ENCODE results near the gene DNM1.
A peak's percentile ranks its signal among the peaks of the same experiment; 100 is the strongest.

Gene DNM1

DNA sequence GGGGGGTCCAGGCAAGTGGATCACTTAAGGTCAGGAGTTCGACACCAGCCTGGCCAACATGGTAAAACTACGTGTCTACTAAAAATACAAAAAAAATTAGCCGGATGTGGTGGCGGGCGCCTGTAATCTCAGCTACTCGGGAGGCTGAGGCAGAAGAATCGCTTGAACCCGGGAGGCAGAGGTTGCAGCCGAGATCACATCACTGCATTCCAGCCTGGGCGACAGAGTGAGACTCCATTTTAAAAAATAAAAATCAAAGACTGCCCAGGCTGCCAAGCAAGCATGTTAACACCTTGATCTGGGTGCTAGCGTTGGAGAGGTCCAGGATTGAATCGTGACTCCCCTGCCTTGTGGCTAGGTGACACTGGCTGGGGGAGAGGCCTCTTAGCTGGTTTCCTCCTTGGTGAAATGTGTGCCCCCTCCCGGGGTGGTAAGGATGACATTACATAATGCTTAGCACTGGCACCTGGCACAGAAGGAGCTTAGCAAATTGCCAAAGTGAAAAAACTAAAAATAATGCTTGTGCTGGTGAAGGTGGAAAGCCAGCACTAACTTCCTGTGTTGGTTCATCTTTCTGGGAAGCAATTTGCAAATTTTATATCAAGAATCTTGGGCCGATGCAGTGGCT lies 9.6 kb upstream of the DNM1 start:
- no peak for TF ChIP-seq CTCF (IDR thresholded peaks at IDR 0.05; ENCODE audit: insufficient read depth, low read depth, low read length, missing control alignments)
- H3K4me3 ChIP-seq (ENCODE audit: low read length): no peak overlapping the region
- DNase-seq (ENCODE audit: low read depth): no peak

DNA sequence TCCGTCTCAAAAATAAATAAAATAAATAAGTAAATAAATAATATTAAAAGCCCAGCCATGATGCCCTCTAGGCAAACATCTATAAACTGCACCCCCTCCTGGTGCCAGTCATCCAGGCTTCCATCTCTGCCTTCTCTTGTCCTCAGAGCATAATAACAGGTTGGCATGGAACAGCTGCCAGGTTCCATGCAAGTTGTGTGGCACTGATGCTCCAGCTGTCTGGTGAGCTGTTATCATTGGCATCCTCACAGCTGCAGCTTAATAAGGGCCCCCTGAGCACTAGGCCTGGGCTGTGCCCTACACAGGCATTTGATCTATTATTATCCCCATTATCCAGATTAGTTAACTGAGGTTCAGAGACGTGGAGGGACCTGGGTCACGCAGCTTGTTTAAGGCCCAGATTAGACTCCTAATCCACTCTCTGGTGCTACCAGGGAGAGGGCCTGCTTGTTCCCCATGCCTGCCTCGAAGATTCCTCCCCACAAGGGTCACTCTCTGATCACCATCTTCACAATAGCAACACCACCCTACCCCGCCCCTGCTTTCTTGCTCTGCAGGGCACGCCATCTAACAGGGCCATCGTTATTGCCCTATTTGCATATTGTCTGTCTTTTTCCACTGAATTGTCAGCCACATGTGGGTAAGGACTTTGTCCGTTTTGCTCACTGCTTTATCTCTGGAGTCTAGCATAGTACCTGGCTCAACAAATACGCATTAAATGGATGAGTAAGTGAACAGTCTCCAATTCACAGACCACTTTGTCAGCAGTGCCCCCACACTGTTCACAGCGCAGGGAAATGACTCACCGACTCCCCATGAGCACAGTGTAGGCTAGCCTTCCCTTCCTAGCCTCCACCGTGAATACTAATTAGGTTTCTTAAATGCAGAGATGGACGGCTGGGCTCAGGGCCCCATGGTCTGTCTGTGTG lies 1.5 kb upstream of the DNM1 start:
- no peak for DNase-seq (ENCODE audit: low read depth)
- TF ChIP-seq CTCF (IDR thresholded peaks at IDR 0.05; ENCODE audit: insufficient read depth, low read depth, low read length, missing control alignments): no peak
- H3K4me3 ChIP-seq (ENCODE audit: low read length): no peak overlapping the region

DNA sequence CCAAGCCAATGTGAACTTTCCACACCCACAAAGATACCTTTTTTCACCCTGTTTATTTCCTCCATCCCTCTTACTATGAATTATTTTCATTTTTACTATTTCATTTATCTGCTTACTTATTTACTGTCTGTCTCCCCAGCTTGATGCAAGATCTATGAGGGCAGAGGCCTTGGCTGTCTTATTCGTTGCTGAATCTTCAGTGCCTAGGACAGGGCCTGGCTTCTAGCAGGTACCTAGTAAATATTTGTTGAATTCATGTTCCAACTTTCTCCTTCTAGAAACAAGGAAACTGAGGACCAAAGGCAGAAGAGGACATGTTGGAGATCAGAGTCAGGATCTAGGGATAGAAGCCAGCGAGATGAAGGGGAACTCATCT lies 543 bp upstream of the DNM1 start:
- H3K4me3 ChIP-seq (ENCODE audit: low read length): no peak overlapping the region
- TF ChIP-seq CTCF (IDR thresholded peaks at IDR 0.05; ENCODE audit: insufficient read depth, low read depth, low read length, missing control alignments): no peak
- DNase-seq (ENCODE audit: low read depth): no peak

GRCh38 chr9:128203707-128204551 lies 750 bp downstream of the DNM1 start:
- peak overlapping the region; percentile 55 for H3K4me3 ChIP-seq (ENCODE audit: low read length)
- DNase-seq (ENCODE audit: low read depth): no peak
- no peak for TF ChIP-seq CTCF (IDR thresholded peaks at IDR 0.05; ENCODE audit: insufficient read depth, low read depth, low read length, missing control alignments)

- TF ChIP-seq CTCF (IDR thresholded peaks at IDR 0.05; ENCODE audit: insufficient read depth, low read depth, low read length, missing control alignments): no peak
- DNase-seq (ENCODE audit: low read depth): no peak
- H3K4me3 ChIP-seq (ENCODE audit: low read length): no peak overlapping the region
These were observed 1.7 kb downstream of the DNM1 start for GRCh38 chr9:128204858-128205257.

DNA sequence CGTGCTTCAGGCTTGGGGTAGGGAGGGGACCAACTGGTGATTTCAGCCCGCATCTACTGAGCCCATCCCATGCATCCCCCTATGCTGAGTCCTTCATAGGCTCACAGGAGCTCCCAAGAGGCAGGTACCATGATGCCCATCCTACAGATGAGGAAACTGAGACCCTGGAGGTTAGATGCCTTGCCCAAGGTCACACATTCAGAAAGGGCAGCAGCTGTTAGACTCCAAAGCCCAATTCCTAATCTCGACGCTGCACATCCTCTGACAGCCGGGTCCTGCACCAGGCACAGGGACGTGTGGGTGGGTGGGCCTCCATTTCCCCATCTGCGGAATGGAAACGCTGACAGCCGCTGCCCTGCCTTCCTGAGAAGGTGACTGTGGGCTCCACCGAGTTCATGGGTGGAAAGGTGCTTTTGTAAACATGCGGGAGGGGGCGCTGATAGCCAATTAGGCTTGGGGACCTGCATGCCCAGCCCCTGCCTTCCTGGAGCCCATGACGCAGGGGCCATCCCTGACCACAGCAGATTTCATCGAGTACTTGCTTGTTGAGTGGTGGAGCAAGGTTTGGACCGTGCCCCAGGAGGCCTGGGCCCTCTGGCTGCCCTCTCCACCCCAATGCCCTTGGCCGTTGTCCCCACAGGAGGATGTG lies 2.2 kb downstream of the DNM1 start:
- no peak for DNase-seq (ENCODE audit: low read depth)
- no peak overlapping the region for H3K4me3 ChIP-seq (ENCODE audit: low read length)
- no peak for TF ChIP-seq CTCF (IDR thresholded peaks at IDR 0.05; ENCODE audit: insufficient read depth, low read depth, low read length, missing control alignments)
